NCI-H187 (cell line): ENCODE measurements around the gene CCDC192.
"Not testable (repeated sequence)": the region's sequence is repeated elsewhere in the genome, so short reads cannot be mapped to it uniquely, and the experiment has no call there.

ENCODE experiments used
- DNase-seq, 2 experiments: peaks; one replicate each; lab custom pipeline; 2025; lab: John Stamatoyannopoulos, UW

Gene CCDC192

GRCh38 chr5:127702926-127703561, at the start of gene CCDC192:
TSS of gene CCDC192 (plus strand) at chr5:127703391. CDS start at chr5:127703446, 55 bp downstream.
- no peak for DNase-seq

- no peak for DNase-seq
These were observed 46.4 kb upstream of the CCDC192 start for GRCh38 chr5:127656825-127657224.

GRCh38 chr5:127660047-127660733, 43.0 kb upstream of the CCDC192 start:
- DNase-seq: no peak

GRCh38 chr5:127664093-127664492, 39.1 kb upstream of the CCDC192 start:
- no peak for DNase-seq

GRCh38 chr5:127665641-127666040, 37.5 kb upstream of the CCDC192 start:
- no peak for DNase-seq

GRCh38 chr5:127666043-127666716, 37.0 kb upstream of the CCDC192 start:
- no peak for DNase-seq

GRCh38 chr5:127667926-127668325, 35.3 kb upstream of the CCDC192 start:
- no peak for DNase-seq

GRCh38 chr5:127671218-127671617, 32.0 kb upstream of the CCDC192 start:
- no peak for DNase-seq

GRCh38 chr5:127673117-127673800, 29.9 kb upstream of the CCDC192 start:
- DNase-seq: no peak

- DNase-seq: not testable (repeated sequence)
These were observed 26.2 kb upstream of the CCDC192 start for GRCh38 chr5:127676951-127677350.

- DNase-seq: not testable (repeated sequence)
These were observed 23.4 kb upstream of the CCDC192 start for GRCh38 chr5:127679691-127680330.

- DNase-seq: no peak
These were observed 22.6 kb upstream of the CCDC192 start for GRCh38 chr5:127680595-127680994.

GRCh38 chr5:127683008-127683407, 20.2 kb upstream of the CCDC192 start:
- no peak for DNase-seq

- no peak for DNase-seq
These were observed 18.3 kb upstream of the CCDC192 start for GRCh38 chr5:127684726-127685467.

- no peak for DNase-seq
These were observed 17.5 kb upstream of the CCDC192 start for GRCh38 chr5:127685662-127686061.

GRCh38 chr5:127686424-127686823, 16.8 kb upstream of the CCDC192 start:
- no peak for DNase-seq

- DNase-seq: no peak
These were observed 8.5 kb upstream of the CCDC192 start for GRCh38 chr5:127694518-127695171.

- no peak for DNase-seq
These were observed 7.8 kb upstream of the CCDC192 start for GRCh38 chr5:127695346-127695745.

GRCh38 chr5:127696683-127697082, 6.5 kb upstream of the CCDC192 start:
- no peak for DNase-seq

- no peak for DNase-seq
These were observed 5.1 kb upstream of the CCDC192 start for GRCh38 chr5:127697894-127698600.
